Measurements from ENCODE around the gene PAX8.

DNA sequence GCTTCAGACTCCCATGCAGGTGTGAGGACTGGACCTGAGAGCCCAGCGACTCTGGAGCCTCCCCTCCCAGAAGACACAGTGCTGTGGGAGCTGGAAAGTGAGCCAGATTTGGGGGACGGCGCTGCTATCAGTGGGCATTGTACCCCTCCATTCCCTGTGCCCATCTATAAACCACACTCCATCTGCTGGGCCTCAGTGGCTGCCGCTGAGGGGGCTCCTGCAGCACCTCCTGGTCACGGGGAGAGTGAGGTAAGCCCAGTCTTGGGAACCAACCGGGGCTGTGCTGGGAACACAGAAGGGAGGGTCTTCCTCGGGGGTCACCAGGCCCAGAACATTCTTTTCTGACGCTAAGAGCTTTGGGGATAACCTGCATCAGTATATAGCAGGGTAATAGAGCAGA lies 95.5 kb downstream of the PAX8 start:
- TF ChIP-seq, protein P1, sequence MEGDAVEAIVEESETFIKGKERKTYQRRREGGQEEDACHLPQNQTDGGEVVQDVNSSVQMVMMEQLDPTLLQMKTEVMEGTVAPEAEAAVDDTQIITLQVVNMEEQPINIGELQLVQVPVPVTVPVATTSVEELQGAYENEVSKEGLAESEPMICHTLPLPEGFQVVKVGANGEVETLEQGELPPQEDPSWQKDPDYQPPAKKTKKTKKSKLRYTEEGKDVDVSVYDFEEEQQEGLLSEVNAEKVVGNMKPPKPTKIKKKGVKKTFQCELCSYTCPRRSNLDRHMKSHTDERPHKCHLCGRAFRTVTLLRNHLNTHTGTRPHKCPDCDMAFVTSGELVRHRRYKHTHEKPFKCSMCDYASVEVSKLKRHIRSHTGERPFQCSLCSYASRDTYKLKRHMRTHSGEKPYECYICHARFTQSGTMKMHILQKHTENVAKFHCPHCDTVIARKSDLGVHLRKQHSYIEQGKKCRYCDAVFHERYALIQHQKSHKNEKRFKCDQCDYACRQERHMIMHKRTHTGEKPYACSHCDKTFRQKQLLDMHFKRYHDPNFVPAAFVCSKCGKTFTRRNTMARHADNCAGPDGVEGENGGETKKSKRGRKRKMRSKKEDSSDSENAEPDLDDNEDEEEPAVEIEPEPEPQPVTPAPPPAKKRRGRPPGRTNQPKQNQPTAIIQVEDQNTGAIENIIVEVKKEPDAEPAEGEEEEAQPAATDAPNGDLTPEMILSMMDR (IDR thresholded peaks at IDR 0.05), result no peak
- TF ChIP-seq POLR2A (IDR thresholded peaks at IDR 0.05), result no peak
